H9 (cell line): Measurements from ENCODE around the gene MT1H. TPM values are rescaled to one million over a fixed set of nuclear protein-coding genes. Genes with fewer than 3 reads are reported as not detected.

Experiments used
- DNase-seq: peaks from one replicate; pipeline ENCODE4 v3.0.0-alpha.2; 2017
- H2AFZ ChIP-seq: one replicate; pipeline ENCODE4 v1.6.1; 2013; ENCODE audit warnings: mild to moderate bottlenecking, low read length, control low read depth, moderate library complexity
- H2AK5ac ChIP-seq: 2 replicates; pipeline ENCODE4 v1.6.1; 2013; ENCODE audit warnings: low read length, control low read depth, mixed read lengths; ENCODE audit not compliant: insufficient read length
- H2BK120ac ChIP-seq: one replicate; pipeline ENCODE4 v1.6.1; 2013; ENCODE audit warnings: low read depth, mild to moderate bottlenecking, low read length, control low read depth, inconsistent platforms; ENCODE audit not compliant: poor library complexity, severe bottlenecking
- H2BK12ac ChIP-seq: 2 replicates; pipeline ENCODE4 v1.6.1; 2013; ENCODE audit warnings: low read length, control low read depth, mixed read lengths, low read depth; ENCODE audit not compliant: insufficient read length
- H2BK15ac ChIP-seq: 2 replicates; pipeline ENCODE4 v1.6.1; 2013; ENCODE audit warnings: low read depth, low read length, control low read depth
- H2BK20ac ChIP-seq: one replicate; pipeline ENCODE4 v1.6.1; 2013; ENCODE audit warnings: low read depth, mild to moderate bottlenecking, low read length, control low read depth, inconsistent platforms; ENCODE audit not compliant: poor library complexity, severe bottlenecking
- H2BK5ac ChIP-seq: 2 replicates; pipeline ENCODE4 v1.6.1; 2013; ENCODE audit warnings: low read length, control low read depth, mixed read lengths; ENCODE audit not compliant: insufficient read length
- H3K14ac ChIP-seq: 2 replicates; pipeline ENCODE4 v1.6.1; 2013; ENCODE audit warnings: low read length, control low read depth; ENCODE audit not compliant: insufficient read depth
- H3K18ac ChIP-seq: 2 replicates; pipeline ENCODE4 v1.6.1; 2013; ENCODE audit warnings: low read depth, mild to moderate bottlenecking, mixed read lengths, low read length, control low read depth; ENCODE audit not compliant: insufficient read length
- H3K23ac ChIP-seq: 2 replicates; pipeline ENCODE4 v1.6.1; 2013; ENCODE audit warnings: low read length, control low read depth, mixed read lengths, low read depth; ENCODE audit not compliant: insufficient read length
- H3K23me2 ChIP-seq: 2 replicates; pipeline ENCODE4 v1.6.1; 2013; ENCODE audit warnings: low read depth, mild to moderate bottlenecking, mixed read lengths, low read length, control low read depth; ENCODE audit not compliant: insufficient read length, poor library complexity, severe bottlenecking
- H3K27ac ChIP-seq: 2 replicates; pipeline ENCODE4 v1.5.1; 2013; ENCODE audit warnings: low read length, control low read depth, mixed read lengths, low read depth; ENCODE audit not compliant: insufficient read length
- H3K27me3 ChIP-seq: 2 replicates; pipeline ENCODE4 v1.6.1; 2013; ENCODE audit warnings: low read length, control low read depth, inconsistent platforms; ENCODE audit not compliant: insufficient read depth
- H3K4ac ChIP-seq: 2 replicates; pipeline ENCODE4 v1.6.1; 2013; ENCODE audit warnings: low read depth, mild to moderate bottlenecking, control low read depth, inconsistent platforms, low read length, moderate library complexity
- H3K4me1 ChIP-seq: 2 replicates; pipeline ENCODE4 v1.6.1; 2013; ENCODE audit warnings: low read length, control low read depth, inconsistent platforms; ENCODE audit not compliant: insufficient read depth
- H3K4me2 ChIP-seq: 2 replicates; pipeline ENCODE4 v1.6.1; 2013; ENCODE audit warnings: low read length, control low read depth, mixed read lengths; ENCODE audit not compliant: insufficient read length, insufficient read depth
- H3K56ac ChIP-seq: 2 replicates; pipeline ENCODE4 v1.6.1; 2013; ENCODE audit warnings: low read depth, mild to moderate bottlenecking, mixed read lengths, low read length, control low read depth; ENCODE audit not compliant: insufficient read length
- H3K79me1 ChIP-seq: 2 replicates; pipeline ENCODE4 v1.6.1; 2013; ENCODE audit warnings: low read depth, mild to moderate bottlenecking, moderate library complexity, low read length, control low read depth, inconsistent platforms; ENCODE audit not compliant: insufficient read depth, poor library complexity, severe bottlenecking
- H3K79me2 ChIP-seq: 2 replicates; pipeline ENCODE4 v1.6.1; 2013; ENCODE audit warnings: low read length, control low read depth, inconsistent platforms; ENCODE audit not compliant: insufficient read depth
- H3K9ac ChIP-seq: 2 replicates; pipeline ENCODE4 v1.6.1; 2013; ENCODE audit warnings: low read length, control low read depth, mixed read lengths; ENCODE audit not compliant: insufficient read length; ENCODE audit errors: extremely low read depth
- H3K9me3 ChIP-seq: one replicate; pipeline ENCODE4 v1.6.1; 2013; ENCODE audit warnings: low read depth, low read length, inconsistent platforms; ENCODE audit not compliant: control insufficient read depth
- H3T11ph ChIP-seq: one replicate; pipeline ENCODE4 v1.6.1; 2013; ENCODE audit warnings: mild to moderate bottlenecking, low read length, control low read depth, inconsistent platforms
- H4K20me1 ChIP-seq: one replicate; pipeline ENCODE4 v1.6.1; 2013; ENCODE audit not compliant: control insufficient read depth, insufficient read length, insufficient read depth
- H4K5ac ChIP-seq: 2 replicates; pipeline ENCODE4 v1.6.1; 2013; ENCODE audit warnings: low read depth, mild to moderate bottlenecking, mixed read lengths, low read length, control low read depth; ENCODE audit not compliant: insufficient read length
- H4K8ac ChIP-seq: replicated peaks from 2 replicates; pipeline ENCODE4 v1.6.1; 2013; ENCODE audit warnings: low read length, control low read depth, mixed read lengths, low read depth; ENCODE audit not compliant: insufficient read length
- H4K91ac ChIP-seq: 2 replicates; pipeline ENCODE4 v1.6.1; 2013; ENCODE audit warnings: low read depth, mild to moderate bottlenecking, moderate library complexity, mixed read lengths, low read length, control low read depth; ENCODE audit not compliant: insufficient read length
- H3K27ac Mint-ChIP-seq, 3 experiments: 2 replicates in 2 of 3; 3 replicates in 1 of 3; pipeline ENCODE4 v1.8.0; 2020 to 2021; ENCODE audit warnings: mixed read lengths in 3 of 3, mild to moderate bottlenecking in 1 of 3, moderate library complexity in 1 of 3
- H3K27me3 Mint-ChIP-seq: 2 replicates; pipeline ENCODE4 v1.8.0; 2021; ENCODE audit warnings: low read depth, mild to moderate bottlenecking, moderate library complexity, mixed read lengths
- H3K36me3 Mint-ChIP-seq, 3 experiments: 2 replicates in 2 of 3; 3 replicates in 1 of 3; pipeline ENCODE4 v1.8.0; 2020 to 2021; ENCODE audit warnings: low read depth in 3 of 3, mixed read lengths in 3 of 3; ENCODE audit not compliant: insufficient read depth in 1 of 3
- H3K4me1 Mint-ChIP-seq, 2 experiments: 2 replicates each; pipeline ENCODE4 v1.8.0; 2020; ENCODE audit warnings: mixed read lengths in 2 of 2
- H3K4me3 Mint-ChIP-seq, 2 experiments: 2 replicates in 1 of 2; 3 replicates in 1 of 2; pipeline ENCODE4 v1.8.0; 2020 to 2021; ENCODE audit warnings: mild to moderate bottlenecking in 2 of 2, mixed read lengths in 2 of 2, moderate library complexity in 1 of 2
- H3K9me3 Mint-ChIP-seq, 2 experiments: 2 replicates in 1 of 2; 3 replicates in 1 of 2; pipeline ENCODE4 v1.8.0; 2020; ENCODE audit warnings: mild to moderate bottlenecking in 2 of 2, mixed read lengths in 2 of 2, moderate library complexity in 1 of 2
- WGBS: extraction: QIAGEN DNeasy Blood & Tissue Kit; methylation state at CpG from one replicate; pipeline ENCODE4 v1.1.7; 2013; ENCODE audit warnings: missing lambda C conversion rate, low lambda C conversion rate, mixed read lengths; ENCODE audit not compliant: insufficient read length; ENCODE audit errors: extremely low coverage; 5-methylcytosine and 5-hydroxymethylcytosine counted together
- total RNA-seq: library from RNA; stranded (reverse); gene quantifications from 2 replicates; pipeline ENCODE4 v1.2.1, GENCODE V29; 2021
- TF ChIP-seq, protein P1 (sequence below): fragments of 200-600 bp; sonication (generic); conservative IDR thresholded peaks from 3 replicates; pipeline ENCODE4 v1.8.0; 2021; ENCODE audit warnings: antibody characterized with exemption, mild to moderate bottlenecking

The MT1H gene
- total RNA-seq, 1 experiment from 2014 or later = 12.5 TPM

DNA sequence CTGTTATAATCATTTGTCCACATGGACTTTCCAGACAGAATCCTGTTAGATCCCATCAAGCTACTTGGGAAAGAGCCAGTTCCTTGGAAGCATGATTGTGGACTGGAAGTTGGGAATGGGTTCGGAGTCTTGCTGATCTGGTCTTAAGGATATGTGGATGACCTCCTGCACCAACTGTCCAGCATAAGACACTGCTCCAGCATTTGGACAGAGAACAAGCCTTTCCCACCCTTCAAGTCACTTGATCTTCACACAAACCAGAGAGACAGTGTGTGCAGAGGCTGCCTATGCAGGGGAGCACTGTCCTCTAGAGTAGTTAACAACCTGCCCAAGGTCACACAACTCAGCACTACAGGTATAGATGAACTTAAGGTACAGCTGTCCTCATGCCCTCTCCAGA is 23.8 kb upstream of the MT1H start:
- Histone ChIP-seq H3K9ac (no peak overlapping the region), H3K4ac (no peak overlapping the region), H2BK15ac (no peak overlapping the region), H2AFZ (no peak overlapping the region), H3K23me2 (no peaks in the 10 kb centered on the region), H2BK5ac (no peak overlapping the region), H3K14ac (no peak overlapping the region), H4K8ac (no peak overlapping the region), H2BK20ac (no peak overlapping the region), H3K4me2 (no peak overlapping the region), H3K9me3 (no peaks in the 10 kb centered on the region), H2AK5ac (no peak overlapping the region), H3K56ac (no peak overlapping the region), H3K18ac (no peak overlapping the region), H2BK12ac (no peak overlapping the region), H4K5ac (no peak overlapping the region), H3K79me2 (no peaks in the 10 kb centered on the region), H3K27ac (no peak overlapping the region), H4K20me1 (no peaks in the 10 kb centered on the region), H3K79me1 (no peaks in the 10 kb centered on the region), H3K27me3 (peaks cover 59% of the 10 kb centered on the region; the same call in 1 of the 2 replicates), H3T11ph (no peak overlapping the region), H2BK120ac (no peak overlapping the region), H3K4me1 (no peaks in the 10 kb centered on the region), H3K23ac (no peak overlapping the region), H4K91ac (no peak overlapping the region)
- DNase-seq = no peak
- WGBS = no CpG with 5 or more reads among the region's 1 CpG
- no peaks in the 10 kb centered on the region; a peak in 1 of 5 replicates for H3K9me3 Mint-ChIP-seq
- peaks cover 95% of the 10 kb centered on the region for H3K27me3 Mint-ChIP-seq
- no peak overlapping the region for H3K27ac Mint-ChIP-seq
- no peaks in the 10 kb centered on the region for H3K36me3 Mint-ChIP-seq
- H3K4me1 Mint-ChIP-seq = peaks cover 16 to 29% of the 10 kb centered on the region in 2 experiments
- no peak overlapping the region for H3K4me3 Mint-ChIP-seq
- TF ChIP-seq, protein P1, sequence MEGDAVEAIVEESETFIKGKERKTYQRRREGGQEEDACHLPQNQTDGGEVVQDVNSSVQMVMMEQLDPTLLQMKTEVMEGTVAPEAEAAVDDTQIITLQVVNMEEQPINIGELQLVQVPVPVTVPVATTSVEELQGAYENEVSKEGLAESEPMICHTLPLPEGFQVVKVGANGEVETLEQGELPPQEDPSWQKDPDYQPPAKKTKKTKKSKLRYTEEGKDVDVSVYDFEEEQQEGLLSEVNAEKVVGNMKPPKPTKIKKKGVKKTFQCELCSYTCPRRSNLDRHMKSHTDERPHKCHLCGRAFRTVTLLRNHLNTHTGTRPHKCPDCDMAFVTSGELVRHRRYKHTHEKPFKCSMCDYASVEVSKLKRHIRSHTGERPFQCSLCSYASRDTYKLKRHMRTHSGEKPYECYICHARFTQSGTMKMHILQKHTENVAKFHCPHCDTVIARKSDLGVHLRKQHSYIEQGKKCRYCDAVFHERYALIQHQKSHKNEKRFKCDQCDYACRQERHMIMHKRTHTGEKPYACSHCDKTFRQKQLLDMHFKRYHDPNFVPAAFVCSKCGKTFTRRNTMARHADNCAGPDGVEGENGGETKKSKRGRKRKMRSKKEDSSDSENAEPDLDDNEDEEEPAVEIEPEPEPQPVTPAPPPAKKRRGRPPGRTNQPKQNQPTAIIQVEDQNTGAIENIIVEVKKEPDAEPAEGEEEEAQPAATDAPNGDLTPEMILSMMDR = no peak
